ENCODE measurements around the gene MTRFR. TPM values are rescaled to one million over a fixed set of nuclear protein-coding genes. Genes with fewer than 3 reads are reported as not detected.

Gene MTRFR
- total and polyA plus RNA-seq, 2 donors (not counting 1 experiment from before 2014, with no cell fraction given), result 18.7 to 45.5 TPM

GRCh38 chr12:123229051-123229450 is 4.2 kb upstream of the MTRFR start:
- ChIA-PET CTCF (interaction anchor here (1.5 to 2.0 kb wide), 2 partner anchors 9 to 186 kb away, joined by 8 to 10 read pairs; no protein-coding TSS in a partner anchor), POLR2A (interaction anchor here (0.7 kb wide), 1 partner anchor 32 kb away, joined by 4 read pairs; no protein-coding TSS in a partner anchor)
- H4K20me1 ChIP-seq (ENCODE audit: control insufficient read depth, insufficient read depth, low read length, poor library complexity, severe bottlenecking), result no peaks in the 10 kb centered on the region
- peak overlapping the region; percentile 52 for H2AFZ ChIP-seq (ENCODE audit: insufficient read depth, low read depth, low read length, poor library complexity, severe bottlenecking)
- WGBS (ENCODE audit: insufficient coverage), result 17% methylated on average over 2 of the region's 3 CpGs
- peak overlapping the region; percentile 28 for H3K9ac ChIP-seq (ENCODE audit: low read length)
- Mint-ChIP-seq H3K4me1 (peaks cover 39% of the 10 kb centered on the region), H3K9me3 (ENCODE audit: insufficient read depth) (no peaks in the 10 kb centered on the region), H3K27me3 (no peaks in the 10 kb centered on the region), H3K27ac (no peak overlapping the region), H3K4me3 (peak overlapping the region; percentile 18)
- H3K79me2 ChIP-seq (ENCODE audit: control insufficient read depth, insufficient read depth, low read length), result peaks cover 61% of the 10 kb centered on the region
- DNase-seq (no peak), ATAC-seq (ENCODE audit: low read depth) (no peak)
- H3K36me3 ChIP-seq (replicated peaks in 1 of 2; ENCODE audit: control extremely low read depth in 1 of 2, control insufficient read depth in 1 of 2, extremely low read depth in 1 of 2, insufficient read depth in 2 of 2, low read length in 1 of 2), result peaks cover 0 to 7% of the 10 kb centered on the region in 2 experiments
- peak overlapping the region in 2 of 5 experiments; percentile 8 to 25 for H3K4me3 ChIP-seq (ENCODE audit: control extremely low read depth in 1 of 5, extremely low read depth in 1 of 5, insufficient read depth in 1 of 5, low read depth in 2 of 5, low read length in 4 of 5)
- H3K4me1 ChIP-seq (ENCODE audit: control insufficient read depth in 2 of 2, insufficient read depth in 2 of 2, low read length in 2 of 2), result peaks cover 14 to 22% of the 10 kb centered on the region in 2 donors
- no peaks in the 10 kb centered on the region for H3K9me3 ChIP-seq (ENCODE audit: control extremely low read depth in 1 of 3, control insufficient read depth in 2 of 3, insufficient read depth in 1 of 3, low read length in 2 of 3)
- intact Hi-C loops (cut with micrococcal nuclease), result no loop called here
- peak overlapping the region in 1 of 2 donors; percentile 20 for H3K27ac ChIP-seq (ENCODE audit: low read length in 2 of 2)
- H3K4me2 ChIP-seq (replicated peaks; ENCODE audit: low read depth, low read length, poor library complexity, severe bottlenecking), result peak overlapping the region; percentile 60
- no peaks in the 10 kb centered on the region for H3K27me3 ChIP-seq (replicated peaks in 1 of 4; ENCODE audit: control extremely low read depth in 1 of 4, control insufficient read depth in 3 of 4, insufficient read depth in 4 of 4, low read length in 3 of 4)
- TF ChIP-seq EZH2 (IDR thresholded peaks at IDR 0.05; ENCODE audit: borderline replicate concordance, insufficient read depth, low read depth, low read length, poor library complexity, severe bottlenecking), result no peak
- TF ChIP-seq, protein P1, sequence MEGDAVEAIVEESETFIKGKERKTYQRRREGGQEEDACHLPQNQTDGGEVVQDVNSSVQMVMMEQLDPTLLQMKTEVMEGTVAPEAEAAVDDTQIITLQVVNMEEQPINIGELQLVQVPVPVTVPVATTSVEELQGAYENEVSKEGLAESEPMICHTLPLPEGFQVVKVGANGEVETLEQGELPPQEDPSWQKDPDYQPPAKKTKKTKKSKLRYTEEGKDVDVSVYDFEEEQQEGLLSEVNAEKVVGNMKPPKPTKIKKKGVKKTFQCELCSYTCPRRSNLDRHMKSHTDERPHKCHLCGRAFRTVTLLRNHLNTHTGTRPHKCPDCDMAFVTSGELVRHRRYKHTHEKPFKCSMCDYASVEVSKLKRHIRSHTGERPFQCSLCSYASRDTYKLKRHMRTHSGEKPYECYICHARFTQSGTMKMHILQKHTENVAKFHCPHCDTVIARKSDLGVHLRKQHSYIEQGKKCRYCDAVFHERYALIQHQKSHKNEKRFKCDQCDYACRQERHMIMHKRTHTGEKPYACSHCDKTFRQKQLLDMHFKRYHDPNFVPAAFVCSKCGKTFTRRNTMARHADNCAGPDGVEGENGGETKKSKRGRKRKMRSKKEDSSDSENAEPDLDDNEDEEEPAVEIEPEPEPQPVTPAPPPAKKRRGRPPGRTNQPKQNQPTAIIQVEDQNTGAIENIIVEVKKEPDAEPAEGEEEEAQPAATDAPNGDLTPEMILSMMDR (IDR thresholded peaks at IDR 0.05), result no peak

- H3K36me3 ChIP-seq (replicated peaks in 1 of 2; ENCODE audit: control extremely low read depth in 1 of 2, control insufficient read depth in 1 of 2, extremely low read depth in 1 of 2, insufficient read depth in 2 of 2, low read length in 1 of 2), result no peaks in the 10 kb centered on the region
- H2AFZ ChIP-seq (ENCODE audit: insufficient read depth, low read depth, low read length, poor library complexity, severe bottlenecking), result peak overlapping the region; percentile 96
- no peaks in the 10 kb centered on the region for H3K27me3 ChIP-seq (replicated peaks in 1 of 4; ENCODE audit: control extremely low read depth in 1 of 4, control insufficient read depth in 3 of 4, insufficient read depth in 4 of 4, low read length in 3 of 4)
- peaks cover 42 to 50% of the 10 kb centered on the region in 2 donors for H3K4me1 ChIP-seq (ENCODE audit: control insufficient read depth in 2 of 2, insufficient read depth in 2 of 2, low read length in 2 of 2)
- Mint-ChIP-seq H3K9me3 (ENCODE audit: insufficient read depth) (no peaks in the 10 kb centered on the region), H3K27me3 (no peaks in the 10 kb centered on the region), H3K4me3 (peak overlapping the region; percentile 92), H3K27ac (peak overlapping the region; percentile 64), H3K4me1 (peaks cover 60% of the 10 kb centered on the region)
- peaks cover 74% of the 10 kb centered on the region for H3K79me2 ChIP-seq (ENCODE audit: control insufficient read depth, insufficient read depth, low read length)
- peak overlapping the region in 1 of 2 donors; percentile 63 for H3K27ac ChIP-seq (ENCODE audit: low read length in 2 of 2)
- no peak for ATAC-seq (ENCODE audit: low read depth)
- H3K9me3 ChIP-seq (ENCODE audit: control extremely low read depth in 1 of 3, control insufficient read depth in 2 of 3, insufficient read depth in 1 of 3, low read length in 2 of 3), result no peaks in the 10 kb centered on the region
- peak overlapping the region; percentile 82 for H3K4me2 ChIP-seq (replicated peaks; ENCODE audit: low read depth, low read length, poor library complexity, severe bottlenecking)
- ChIA-PET POLR2A (interaction anchor here (1.0 to 2.3 kb wide), 4 partner anchors 80 to 705 kb away, joined by 3 to 26 read pairs (median 10); partner anchors contain the start of genes KNTC1, OGFOD2, PITPNM2 and RSRC2), CTCF (interaction anchor here (0.7 to 4.2 kb wide), 6 partner anchors 9 to 594 kb away, joined by 3 to 31 read pairs (median 4); no protein-coding TSS in a partner anchor)
- TF ChIP-seq, protein P1 (IDR thresholded peaks at IDR 0.05), result no peak
- TF ChIP-seq EZH2 (IDR thresholded peaks at IDR 0.05; ENCODE audit: borderline replicate concordance, insufficient read depth, low read depth, low read length, poor library complexity, severe bottlenecking), result no peak
- peaks cover 17% of the 10 kb centered on the region for H4K20me1 ChIP-seq (ENCODE audit: control insufficient read depth, insufficient read depth, low read length, poor library complexity, severe bottlenecking)
- peak overlapping the region; percentile 88 to 99 (median 96) for H3K4me3 ChIP-seq (ENCODE audit: control extremely low read depth in 1 of 5, extremely low read depth in 1 of 5, insufficient read depth in 1 of 5, low read depth in 2 of 5, low read length in 4 of 5)
- 28% methylated on average over 2 of the region's 5 CpGs for WGBS (ENCODE audit: insufficient coverage)
- peak overlapping the region; percentile 86 for H3K9ac ChIP-seq (ENCODE audit: low read length)
- intact Hi-C loops (cut with micrococcal nuclease), result loop anchor here (1.0 to 5.0 kb wide), 4 partner anchors 81 to 741 kb away; partner anchors contain the start of genes CCDC92, KMT5A, PITPNM2 and ZNF664
- no peak for DNase-seq
Observed at GRCh38 chr12:123231931-123232330, 1.3 kb upstream of the MTRFR start.

All from B cell (primary cell).